ENCODE data around the gene IFNL3.
"Not testable (repeated sequence)": the region's sequence is repeated elsewhere in the genome, so short reads cannot be mapped to it uniquely, and the experiment has no call there.

IFNL3 gene

DNA sequence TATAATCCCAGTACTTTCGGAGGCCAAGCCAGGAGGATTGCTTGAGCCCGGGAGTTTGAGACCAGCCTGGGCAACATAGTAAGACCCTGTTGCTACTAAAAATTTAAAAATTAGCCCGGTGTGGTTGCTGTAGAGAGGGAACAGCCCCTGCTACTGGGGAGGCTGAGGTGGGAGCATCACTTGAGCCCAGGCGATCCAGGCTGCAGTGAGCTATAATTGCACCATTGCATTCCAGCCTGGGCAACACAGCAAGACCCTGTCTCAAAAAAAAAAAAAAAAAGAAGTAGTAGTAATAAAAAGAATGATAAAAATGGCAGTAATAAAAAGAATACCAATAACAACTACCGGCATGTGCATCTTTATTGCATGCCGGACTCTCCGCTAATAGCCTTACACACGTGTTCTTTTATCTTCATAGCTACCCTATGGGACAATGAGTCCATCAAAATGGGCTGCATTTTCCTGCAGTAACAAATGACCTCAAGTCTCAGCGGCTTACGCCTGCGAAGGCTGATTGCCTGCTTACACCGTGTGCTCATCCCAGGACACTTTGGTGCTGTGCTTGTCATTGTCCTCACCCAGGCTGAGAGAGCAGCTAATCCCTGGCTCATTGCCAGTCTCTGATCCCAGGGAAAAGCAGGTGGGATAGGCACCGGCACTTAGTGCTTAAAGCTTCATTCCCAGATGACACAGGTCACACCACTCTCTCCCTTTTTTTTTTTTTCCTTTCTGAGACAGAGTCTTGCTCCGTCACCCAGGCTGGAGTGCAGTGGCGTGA is 26.4 kb downstream of the IFNL3 start:
- DNase-seq (ENCODE audit: insufficient read length, low spot score) (no peak), FAIRE-seq (no peak)
- no peak for TF ChIP-seq POLR2A (IDR thresholded peaks at IDR 0.05; ENCODE audit: low read depth, low read length)

DNA sequence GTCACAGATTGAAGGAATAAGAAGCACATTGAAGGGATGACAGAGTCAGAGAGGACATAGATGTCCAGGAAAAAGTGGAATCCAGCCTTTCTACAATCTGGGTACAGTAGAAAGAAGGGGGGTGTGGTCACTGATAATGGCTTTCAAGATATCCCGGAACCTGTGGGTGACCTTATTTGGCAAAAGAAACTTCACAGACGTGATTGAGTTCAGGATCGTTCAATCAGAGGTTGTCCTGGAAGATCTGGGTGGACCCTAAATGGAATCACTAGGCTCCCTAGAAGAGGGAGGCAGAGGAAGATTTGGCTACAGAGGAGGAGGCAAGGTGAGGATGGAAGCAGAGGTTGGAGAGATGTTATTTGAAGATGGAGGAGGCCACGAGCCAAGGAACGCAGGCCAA is 27.7 kb downstream of the IFNL3 start:
- TF ChIP-seq POLR2A (IDR thresholded peaks at IDR 0.05; ENCODE audit: low read depth, low read length) = no peak
- DNase-seq (ENCODE audit: insufficient read length, low spot score) (no peak), FAIRE-seq (no peak)

DNA sequence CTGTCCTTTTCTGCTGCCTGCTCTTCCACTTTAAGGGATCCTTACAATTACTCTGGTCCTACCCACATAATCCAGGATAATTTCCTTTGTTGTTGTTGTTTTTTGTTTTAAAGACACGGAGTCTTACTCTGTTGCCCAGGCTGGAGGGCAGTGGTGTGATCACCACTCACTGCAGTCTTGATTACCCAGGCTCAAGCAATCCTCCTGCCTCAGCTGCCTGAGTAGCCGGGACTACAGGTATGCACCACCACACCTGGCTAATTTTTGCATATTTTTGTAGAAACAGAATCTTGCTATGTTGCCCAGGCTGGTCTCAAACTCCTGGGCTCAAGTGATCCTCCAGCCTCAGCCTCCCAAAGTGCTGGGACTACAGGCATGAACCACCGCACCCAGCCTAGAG is 29.5 kb downstream of the IFNL3 start:
- DNase-seq (ENCODE audit: insufficient read length, low spot score); FAIRE-seq: not testable (repeated sequence)

DNA sequence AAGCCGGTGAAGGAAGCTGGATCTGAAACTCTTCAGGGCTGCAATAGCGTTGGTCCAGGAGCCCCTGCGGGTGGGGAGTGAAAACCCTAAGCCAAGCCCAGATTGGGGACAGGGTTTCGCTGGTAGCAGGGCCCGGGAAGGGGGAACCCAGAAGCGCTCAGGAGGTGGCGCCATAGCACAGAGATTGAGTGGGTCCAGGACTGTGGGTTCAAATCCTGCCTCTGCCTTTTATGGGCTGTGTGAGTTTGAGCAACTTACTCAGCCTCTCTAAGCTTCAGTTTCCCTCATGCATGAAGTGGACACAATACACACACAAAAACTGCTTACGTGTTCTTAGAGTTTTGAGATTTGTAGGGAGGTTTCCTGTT is 32.4 kb downstream of the IFNL3 start:
- DNase-seq (ENCODE audit: insufficient read length, low spot score) (no peak), FAIRE-seq (no peak)

DNA sequence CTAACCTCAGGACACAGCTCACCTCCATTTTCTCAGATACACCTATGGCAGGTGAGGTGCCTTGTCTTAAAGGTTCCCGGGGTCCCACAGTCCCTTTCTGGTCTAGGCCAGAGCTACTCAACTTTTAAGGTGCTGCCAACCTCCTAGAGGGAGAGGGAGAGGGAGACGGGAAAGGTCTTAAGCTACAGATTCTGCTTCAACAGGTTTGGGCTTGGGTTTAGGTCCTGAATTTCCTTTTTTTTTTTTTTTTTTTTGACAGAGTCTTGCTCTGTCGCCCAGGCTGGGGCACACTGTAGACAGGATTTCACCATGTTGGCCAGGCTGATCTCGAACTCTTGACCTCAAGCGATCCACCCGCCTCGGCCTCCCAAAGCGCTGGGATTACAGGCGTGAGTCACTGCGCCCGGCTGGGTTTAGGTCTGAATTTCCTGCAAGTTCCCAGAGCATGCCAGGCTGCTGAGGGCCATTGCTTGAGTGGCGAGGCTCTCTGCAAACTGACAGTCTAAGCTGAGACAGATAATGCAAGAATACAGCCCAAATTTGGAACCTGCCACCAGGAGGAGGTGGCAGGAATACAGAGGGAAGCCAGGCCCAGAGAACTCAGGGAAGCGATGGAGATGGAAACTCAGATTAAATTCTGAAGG is 33.0 kb downstream of the IFNL3 start:
- FAIRE-seq (no peak), DNase-seq (ENCODE audit: insufficient read length, low spot score) (peak; percentile 57)
- TF ChIP-seq POLR2A (IDR thresholded peaks at IDR 0.05; ENCODE audit: low read depth, low read length) = no peak

More for the DNA sequence above, 32.4 kb downstream of the IFNL3 start:
- no peak for TF ChIP-seq POLR2A (IDR thresholded peaks at IDR 0.05; ENCODE audit: low read depth, low read length)

DNA sequence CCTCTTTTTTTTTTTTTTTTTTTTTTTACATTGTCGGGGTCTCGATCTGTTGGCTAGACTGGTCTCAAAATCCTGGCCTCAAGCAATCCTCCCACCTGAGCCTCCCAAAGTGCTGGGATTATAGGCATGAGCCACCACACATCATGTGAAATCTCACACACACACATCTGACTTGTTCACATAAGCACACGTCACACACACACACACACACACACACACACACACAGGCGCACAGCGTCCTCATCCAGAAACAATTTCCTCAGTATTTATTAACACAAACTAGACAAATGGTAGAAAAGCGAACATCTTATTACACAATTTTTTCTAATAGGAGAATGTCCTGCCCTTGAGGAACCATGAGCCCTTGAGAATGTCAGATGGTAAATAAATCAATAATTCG is 35.6 kb downstream of the IFNL3 start:
- FAIRE-seq = no peak
- TF ChIP-seq POLR2A (IDR thresholded peaks at IDR 0.05; ENCODE audit: low read depth, low read length) = no peak
- no peak for DNase-seq (ENCODE audit: insufficient read length, low spot score)

DNA sequence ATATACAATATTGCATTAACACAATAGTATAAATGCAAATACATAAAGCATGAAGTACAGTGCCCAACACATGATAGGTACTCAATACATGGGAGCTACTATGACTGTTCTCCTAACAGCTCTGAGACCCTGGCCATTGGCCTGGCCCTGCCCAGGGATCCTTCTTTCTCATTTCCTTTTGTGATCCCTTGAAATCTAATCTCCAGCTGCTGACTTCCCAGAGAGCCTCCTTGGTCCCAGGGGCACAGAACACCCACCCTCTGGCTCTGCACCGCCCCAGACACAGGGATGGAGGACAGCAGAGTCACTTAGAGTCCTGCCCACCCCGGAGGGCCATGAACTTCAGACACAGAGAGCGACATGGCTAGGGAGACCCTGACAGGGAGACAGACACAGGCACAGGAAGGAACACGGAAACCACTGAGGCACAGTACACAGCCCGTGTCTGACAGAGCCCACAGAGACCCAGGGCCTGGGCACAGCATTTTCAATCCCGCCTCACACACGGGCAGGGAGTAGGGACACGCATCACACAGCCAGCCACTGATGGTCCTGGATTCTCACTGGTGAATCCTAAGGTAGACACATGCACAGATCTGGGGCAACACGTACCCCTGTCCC is 36.5 kb downstream of the IFNL3 start:
- DNase-seq (ENCODE audit: insufficient read length, low spot score) (no peak), FAIRE-seq (no peak)
- no peak for TF ChIP-seq POLR2A (IDR thresholded peaks at IDR 0.05; ENCODE audit: low read depth, low read length)

DNA sequence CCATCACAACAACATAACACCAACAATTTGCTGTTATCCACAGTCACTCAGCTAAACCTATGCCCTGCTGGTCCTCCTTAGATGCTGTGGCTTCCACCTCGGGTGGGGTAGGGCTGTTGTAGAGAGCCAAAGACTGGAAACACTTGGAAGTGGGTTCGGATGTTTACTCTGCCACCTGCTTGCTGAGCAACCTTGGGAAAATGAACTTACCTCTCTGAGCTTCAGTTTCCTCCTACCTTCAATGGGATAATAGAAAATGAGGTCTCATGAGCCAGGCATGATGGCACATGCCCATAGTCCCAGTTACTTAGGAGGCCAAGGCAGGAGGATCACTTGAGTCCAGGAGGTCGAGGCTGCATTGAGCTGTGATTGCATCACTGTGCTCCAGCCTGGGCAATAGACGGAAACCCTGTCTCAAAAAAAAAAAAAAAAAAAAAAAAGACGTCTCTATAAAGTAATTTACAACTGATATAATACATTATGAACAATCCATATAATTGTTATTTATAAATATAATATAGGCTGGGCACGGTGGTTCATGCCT is 37.4 kb downstream of the IFNL3 start:
- DNase-seq (ENCODE audit: insufficient read length, low spot score) (no peak), FAIRE-seq (no peak)
- no peak for TF ChIP-seq POLR2A (IDR thresholded peaks at IDR 0.05; ENCODE audit: low read depth, low read length)

DNA sequence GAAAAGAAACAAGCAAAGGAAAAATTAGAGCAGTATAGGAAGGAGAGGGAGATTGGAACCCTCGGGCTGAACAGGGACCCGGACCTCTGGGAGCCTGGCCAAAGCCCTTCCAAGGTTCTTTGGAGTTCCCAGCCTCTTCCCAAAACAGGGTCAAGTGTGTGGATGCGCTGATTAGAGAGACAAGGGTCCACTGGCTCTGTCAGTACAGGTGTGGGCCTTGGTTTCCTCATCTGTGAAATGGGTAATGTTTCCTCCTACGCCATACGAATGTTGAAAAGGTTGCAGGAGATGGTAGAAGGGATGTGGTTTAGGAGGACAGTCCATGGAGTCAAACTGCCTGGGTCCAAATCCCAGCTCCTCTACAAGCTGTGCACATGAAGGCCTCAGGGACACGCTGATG is 38.7 kb downstream of the IFNL3 start:
- TF ChIP-seq POLR2A (IDR thresholded peaks at IDR 0.05; ENCODE audit: low read depth, low read length) = no peak
- no peak for DNase-seq (ENCODE audit: insufficient read length, low spot score)
- no peak for FAIRE-seq

DNA sequence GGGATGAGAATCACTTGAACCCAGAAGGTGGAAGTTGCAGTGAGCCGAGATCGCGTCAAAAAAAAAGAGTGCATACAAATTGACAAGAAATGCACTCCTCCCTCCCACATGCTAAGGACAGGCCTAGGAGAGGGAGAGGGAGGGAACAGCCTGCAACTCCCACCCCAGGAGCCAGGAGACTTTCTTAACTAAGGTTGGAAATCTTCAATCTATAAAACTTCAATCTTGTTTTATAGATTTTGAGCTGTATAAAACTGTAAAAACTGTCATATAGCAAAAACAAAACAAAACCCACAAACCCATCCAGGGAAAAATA is 39.4 kb downstream of the IFNL3 start:
- DNase-seq (ENCODE audit: insufficient read length, low spot score) (no peak), FAIRE-seq (no peak)
- no peak for TF ChIP-seq POLR2A (IDR thresholded peaks at IDR 0.05; ENCODE audit: low read depth, low read length)

DNA sequence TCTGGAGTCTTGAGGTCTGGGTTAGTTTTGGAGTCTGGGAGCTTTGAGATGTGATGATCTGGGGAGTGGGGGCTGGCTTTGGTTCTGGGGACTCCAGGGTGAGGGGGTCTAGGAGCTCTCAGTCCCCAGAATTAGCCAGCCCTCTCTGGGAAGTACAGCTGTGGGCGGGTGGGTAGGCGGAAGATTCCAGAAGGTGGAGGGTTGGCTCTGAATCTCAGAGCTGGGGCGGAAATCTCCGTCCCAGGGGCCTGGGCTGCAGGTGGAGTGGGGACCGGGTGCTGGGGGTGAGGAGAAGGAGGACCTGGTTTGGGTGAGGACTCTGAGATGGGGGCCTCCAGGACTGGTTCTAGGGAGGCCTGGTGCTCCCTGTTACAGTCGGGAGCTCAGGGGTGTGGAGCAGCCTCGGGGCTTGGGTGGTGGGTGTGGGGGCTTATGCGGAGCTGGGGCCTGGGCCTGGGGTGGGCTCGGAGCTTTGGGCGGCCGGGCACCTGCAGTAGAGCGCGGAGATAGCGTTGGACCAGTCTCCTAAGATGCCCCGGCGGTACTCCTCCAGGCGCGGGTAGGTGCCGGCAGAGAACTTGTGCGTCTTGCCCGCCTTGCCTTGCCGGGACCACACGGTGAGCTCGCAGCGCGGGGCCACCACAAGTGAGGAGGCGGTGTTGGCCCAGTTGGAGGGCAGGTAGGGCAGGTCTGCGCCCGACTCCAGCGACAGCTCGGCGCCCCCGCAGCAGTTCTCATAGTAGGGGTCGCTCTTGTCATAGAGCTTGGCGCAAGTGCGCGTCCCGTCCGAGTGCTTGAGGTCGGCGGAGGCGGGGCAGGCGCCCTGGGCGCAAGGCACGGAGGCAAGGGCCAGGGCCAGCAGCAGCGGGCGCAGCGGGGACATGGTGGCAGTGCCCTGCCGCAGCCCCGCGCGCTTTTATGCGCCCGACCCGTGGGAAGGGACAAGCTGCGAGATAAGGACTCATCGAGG is 41.1 kb downstream of the IFNL3 start, which contains the start of gene SYCN:
TSS of gene SYCN (minus strand) at position 892 of the 970 bp plus-strand sequence. CDS start at position 883, 9 bp downstream.
- DNase-seq (ENCODE audit: insufficient read length, low spot score) = no peak
- no peak for FAIRE-seq
- TF ChIP-seq POLR2A (IDR thresholded peaks at IDR 0.05; ENCODE audit: low read depth, low read length) = no peak

DNA sequence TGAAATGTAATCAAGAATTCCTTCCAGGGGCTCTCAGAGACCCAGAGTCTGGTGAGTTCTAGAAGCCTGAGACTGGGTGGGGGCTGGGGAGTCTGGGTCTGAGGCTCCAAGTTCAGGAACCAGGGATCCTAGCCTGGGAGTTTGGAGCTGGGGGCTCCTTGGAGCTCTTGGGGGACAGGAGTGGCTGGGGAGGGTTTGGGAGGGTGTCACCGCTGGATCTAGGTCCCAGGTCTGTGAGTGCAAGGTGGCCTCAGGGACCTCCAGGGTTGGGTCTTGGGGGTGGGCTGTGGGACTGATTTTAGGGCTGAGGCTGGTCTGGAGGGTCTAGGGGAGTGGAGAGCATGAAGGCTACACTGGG is 41.8 kb downstream of the IFNL3 start:
- FAIRE-seq (no peak), DNase-seq (ENCODE audit: insufficient read length, low spot score) (no peak)

DNA sequence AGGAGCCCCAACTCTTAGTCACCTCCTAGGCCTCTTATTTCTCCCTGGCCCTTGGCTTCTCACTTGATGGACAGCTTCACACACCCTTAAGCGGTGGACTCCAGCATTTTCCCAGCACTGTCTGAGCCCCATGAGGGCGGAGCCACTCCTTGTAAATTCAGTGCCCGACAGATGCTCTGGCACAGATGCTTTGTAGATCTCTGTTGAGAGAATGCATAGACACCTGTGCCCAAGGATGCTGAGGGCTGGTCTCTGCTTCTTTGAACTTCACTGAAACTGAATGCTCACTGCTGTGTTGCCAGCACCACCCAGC is 44.0 kb downstream of the IFNL3 start:
- no peak for TF ChIP-seq POLR2A (IDR thresholded peaks at IDR 0.05; ENCODE audit: low read depth, low read length)
- FAIRE-seq (no peak), DNase-seq (ENCODE audit: insufficient read length, low spot score) (no peak)

More for the DNA sequence above, 41.8 kb downstream of the IFNL3 start:
- TF ChIP-seq POLR2A (IDR thresholded peaks at IDR 0.05; ENCODE audit: low read depth, low read length) = no peak
